Epithelial cell of proximal tubule (primary cell): ENCODE results near the gene SLC46A2. TPM values are rescaled to one million over a fixed set of nuclear protein-coding genes. Genes with fewer than 3 reads are reported as not detected.

Experiments
- DNase-seq: peaks from one replicate; pipeline ENCODE4 v3.0.0-alpha.2; 2011; ENCODE audit warnings: low read depth
- H3K4me3 ChIP-seq: 2 replicates; pipeline ENCODE4 v1.5.1; 2011; ENCODE audit warnings: low read depth, mild to moderate bottlenecking, low read length
- total RNA-seq: library from RNA; depleted of rRNA; stranded (reverse); fragments of >200 nt; gene quantifications from 2 replicates; pipeline ENCODE4 v1.2.3, GENCODE V29; 2015
- TF ChIP-seq, protein P1 (sequence below): conservative IDR thresholded peaks from 2 replicates; pipeline ENCODE4 v1.5.1; 2012; ENCODE audit warnings: low read depth, mild to moderate bottlenecking, low read length

Gene SLC46A2
- total RNA-seq, 1 donor from 2014 or later: not detected

DNA sequence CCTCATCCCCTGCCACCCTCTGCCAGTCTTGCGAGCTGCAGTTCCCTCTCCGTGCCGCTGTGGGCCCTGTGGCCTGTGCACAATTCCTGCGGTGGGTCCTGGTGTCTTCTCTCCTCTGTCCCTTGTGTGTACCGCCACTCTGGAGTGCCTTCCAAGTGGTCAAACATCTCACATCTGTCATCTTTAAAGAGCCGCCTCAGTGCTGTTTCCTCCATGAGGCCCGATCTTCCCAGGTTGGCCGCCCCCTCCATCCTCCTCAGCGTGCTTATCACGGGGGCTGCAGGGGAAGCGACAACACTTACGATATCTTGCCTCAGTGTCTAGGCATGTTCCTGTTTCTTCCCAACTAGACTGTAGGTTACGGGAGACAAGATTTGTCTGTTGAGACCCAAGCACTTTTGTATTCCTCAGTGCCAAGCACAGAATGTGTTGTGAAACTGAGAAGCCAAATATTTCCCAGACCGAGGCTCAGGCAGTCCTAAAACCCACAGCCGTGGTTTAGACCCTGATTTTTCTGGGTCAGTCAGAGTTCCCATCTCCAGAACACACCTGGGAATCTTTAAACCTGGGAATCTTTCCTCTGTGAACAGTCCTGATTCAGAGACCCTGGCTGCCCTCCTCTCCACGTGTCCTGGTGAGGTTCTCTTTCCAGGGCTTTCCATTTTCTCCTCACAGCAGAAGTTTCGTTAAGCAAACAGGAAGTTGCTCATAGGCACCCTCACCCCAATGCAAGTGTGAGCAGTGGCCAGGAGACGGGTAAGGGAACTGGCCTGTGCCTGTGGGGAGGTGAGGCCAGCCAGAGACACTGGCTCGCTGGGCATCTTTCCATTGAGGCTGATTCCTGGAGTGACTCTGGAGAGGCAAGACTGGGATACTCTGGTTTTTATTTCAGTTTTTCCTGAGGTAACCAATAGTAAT, 28.8 kb downstream of the SLC46A2 start:
- no peak for DNase-seq
- H3K4me3 ChIP-seq: no peak overlapping the region
- TF ChIP-seq, protein P1, sequence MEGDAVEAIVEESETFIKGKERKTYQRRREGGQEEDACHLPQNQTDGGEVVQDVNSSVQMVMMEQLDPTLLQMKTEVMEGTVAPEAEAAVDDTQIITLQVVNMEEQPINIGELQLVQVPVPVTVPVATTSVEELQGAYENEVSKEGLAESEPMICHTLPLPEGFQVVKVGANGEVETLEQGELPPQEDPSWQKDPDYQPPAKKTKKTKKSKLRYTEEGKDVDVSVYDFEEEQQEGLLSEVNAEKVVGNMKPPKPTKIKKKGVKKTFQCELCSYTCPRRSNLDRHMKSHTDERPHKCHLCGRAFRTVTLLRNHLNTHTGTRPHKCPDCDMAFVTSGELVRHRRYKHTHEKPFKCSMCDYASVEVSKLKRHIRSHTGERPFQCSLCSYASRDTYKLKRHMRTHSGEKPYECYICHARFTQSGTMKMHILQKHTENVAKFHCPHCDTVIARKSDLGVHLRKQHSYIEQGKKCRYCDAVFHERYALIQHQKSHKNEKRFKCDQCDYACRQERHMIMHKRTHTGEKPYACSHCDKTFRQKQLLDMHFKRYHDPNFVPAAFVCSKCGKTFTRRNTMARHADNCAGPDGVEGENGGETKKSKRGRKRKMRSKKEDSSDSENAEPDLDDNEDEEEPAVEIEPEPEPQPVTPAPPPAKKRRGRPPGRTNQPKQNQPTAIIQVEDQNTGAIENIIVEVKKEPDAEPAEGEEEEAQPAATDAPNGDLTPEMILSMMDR: no peak

DNA sequence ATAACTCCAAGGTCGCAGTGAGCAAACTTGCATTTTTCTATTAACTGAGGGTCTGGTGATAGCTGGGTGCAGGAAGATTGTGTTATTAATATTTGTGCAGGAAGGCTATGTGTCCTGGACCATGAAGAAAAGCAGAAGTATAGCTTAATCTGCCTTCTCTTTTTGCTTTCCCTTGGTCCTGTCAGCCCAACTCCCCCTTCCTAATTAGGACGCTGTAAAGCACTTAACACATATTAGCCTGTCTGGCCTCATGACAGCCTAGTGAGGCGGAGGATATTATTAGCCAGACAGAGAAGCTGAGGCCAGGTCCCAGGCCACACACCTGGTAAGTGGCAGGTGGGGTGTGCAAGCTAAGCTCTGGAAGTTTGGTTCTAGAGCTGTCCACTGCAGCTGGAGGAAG, 29.5 kb downstream of the SLC46A2 start:
- TF ChIP-seq, protein P1: no peak
- no peak for DNase-seq
- H3K4me3 ChIP-seq: no peak overlapping the region

DNA sequence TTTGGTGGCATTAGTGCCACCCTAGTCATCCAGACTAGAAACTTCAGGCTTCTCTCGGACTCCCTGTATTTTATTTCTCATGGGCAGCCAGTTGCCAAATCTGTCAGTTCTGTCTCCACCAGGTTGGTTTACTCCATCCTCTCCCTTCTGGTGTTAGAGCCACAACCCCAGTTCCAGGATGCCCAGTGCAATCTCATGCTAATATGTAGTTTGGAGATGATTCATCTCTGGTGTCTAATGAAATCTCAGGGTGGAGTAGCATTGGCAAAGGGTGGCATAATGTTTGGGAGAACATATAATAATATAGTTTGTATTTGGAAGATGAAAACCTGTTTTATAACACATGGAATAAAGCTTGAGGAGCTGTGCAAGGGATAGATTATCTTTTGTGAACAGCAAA, 30.2 kb downstream of the SLC46A2 start:
- DNase-seq: no peak

DNA sequence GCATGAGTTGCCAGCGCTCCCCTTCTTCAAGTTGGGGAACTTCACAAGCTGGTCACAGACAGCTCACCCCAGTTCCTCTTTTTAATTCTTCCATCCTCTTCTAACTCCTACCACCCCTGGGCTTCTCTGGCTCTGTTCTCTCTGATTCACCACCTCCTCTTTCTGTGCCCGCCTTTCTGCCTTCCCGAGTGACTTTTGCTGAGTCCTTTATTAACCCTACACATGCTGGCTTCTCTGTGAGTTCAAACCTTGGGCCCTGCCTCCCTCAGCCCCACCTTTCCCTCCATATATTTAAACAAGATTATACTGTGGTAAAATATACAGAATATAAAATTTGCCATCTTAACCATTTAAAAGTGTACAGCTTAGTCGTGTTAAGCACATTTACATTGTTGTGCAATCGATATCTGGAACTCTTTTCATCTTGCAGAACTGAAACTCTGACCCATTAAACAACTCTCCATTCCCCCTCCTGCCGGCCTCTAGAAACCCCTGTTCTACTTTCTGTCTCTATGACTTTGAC, 32.0 kb downstream of the SLC46A2 start:
- TF ChIP-seq, protein P1: no peak
- H3K4me3 ChIP-seq: no peak overlapping the region
- DNase-seq: no peak

More for the DNA sequence above, 30.2 kb downstream of the SLC46A2 start:
- TF ChIP-seq, protein P1: no peak
- no peak overlapping the region for H3K4me3 ChIP-seq

DNA sequence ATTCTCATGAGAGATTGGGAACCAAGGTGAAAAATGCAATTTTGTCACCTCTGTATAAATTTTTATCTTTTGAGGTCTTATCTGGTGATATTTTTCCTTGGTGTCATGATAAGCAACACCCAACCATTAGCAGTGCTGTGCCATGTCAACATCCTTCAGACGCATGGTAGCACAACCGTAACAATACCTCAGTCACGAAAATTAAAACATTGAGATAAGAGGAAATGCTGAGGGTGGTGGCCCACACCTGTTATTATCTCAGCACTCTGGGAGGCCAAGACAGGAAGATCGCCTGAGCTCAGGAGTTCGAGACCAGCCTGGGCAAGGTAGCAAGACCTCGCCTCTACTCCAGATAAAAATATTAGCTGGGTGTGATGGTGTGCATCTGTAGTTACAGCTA, 32.7 kb downstream of the SLC46A2 start:
- TF ChIP-seq, protein P1: no peak
- DNase-seq: no peak
- no peak overlapping the region for H3K4me3 ChIP-seq

DNA sequence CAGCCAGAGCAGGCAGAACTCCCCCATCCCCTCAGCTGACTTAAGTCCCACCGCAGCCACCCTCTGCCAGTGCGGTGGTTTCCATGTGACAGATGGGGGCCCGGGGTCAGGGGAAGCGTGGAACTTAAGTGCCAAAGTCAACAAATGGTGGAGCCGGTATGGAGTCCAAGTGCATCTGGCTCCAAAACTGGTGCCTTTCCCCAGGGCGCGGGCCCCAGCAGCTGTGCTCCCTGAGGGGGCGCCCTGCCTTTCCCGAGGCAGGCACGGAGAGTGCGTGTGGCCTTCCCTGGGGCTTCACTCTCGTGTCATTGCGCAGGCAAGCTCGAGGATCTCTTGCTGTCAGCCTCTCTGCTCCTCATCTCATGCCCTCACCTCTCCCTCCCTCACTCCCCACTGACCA, 33.8 kb downstream of the SLC46A2 start:
- DNase-seq: no peak
- TF ChIP-seq, protein P1: no peak
- H3K4me3 ChIP-seq: no peak overlapping the region
